Epithelial cell of umbilical artery (primary cell): ENCODE measurements around the gene ADAM12. TPM values are rescaled to one million over a fixed set of nuclear protein-coding genes. Genes with fewer than 3 reads are reported as not detected.

Experiments used
- total RNA-seq: library from RNA; depleted of rRNA; stranded (reverse); fragments of >200 nt; gene quantifications from 2 replicates; pipeline ENCODE4 v1.2.3, GENCODE V29; 2014

ADAM12 gene
- 0.91 and 0.97 TPM in 2 replicates for total RNA-seq

DNA sequence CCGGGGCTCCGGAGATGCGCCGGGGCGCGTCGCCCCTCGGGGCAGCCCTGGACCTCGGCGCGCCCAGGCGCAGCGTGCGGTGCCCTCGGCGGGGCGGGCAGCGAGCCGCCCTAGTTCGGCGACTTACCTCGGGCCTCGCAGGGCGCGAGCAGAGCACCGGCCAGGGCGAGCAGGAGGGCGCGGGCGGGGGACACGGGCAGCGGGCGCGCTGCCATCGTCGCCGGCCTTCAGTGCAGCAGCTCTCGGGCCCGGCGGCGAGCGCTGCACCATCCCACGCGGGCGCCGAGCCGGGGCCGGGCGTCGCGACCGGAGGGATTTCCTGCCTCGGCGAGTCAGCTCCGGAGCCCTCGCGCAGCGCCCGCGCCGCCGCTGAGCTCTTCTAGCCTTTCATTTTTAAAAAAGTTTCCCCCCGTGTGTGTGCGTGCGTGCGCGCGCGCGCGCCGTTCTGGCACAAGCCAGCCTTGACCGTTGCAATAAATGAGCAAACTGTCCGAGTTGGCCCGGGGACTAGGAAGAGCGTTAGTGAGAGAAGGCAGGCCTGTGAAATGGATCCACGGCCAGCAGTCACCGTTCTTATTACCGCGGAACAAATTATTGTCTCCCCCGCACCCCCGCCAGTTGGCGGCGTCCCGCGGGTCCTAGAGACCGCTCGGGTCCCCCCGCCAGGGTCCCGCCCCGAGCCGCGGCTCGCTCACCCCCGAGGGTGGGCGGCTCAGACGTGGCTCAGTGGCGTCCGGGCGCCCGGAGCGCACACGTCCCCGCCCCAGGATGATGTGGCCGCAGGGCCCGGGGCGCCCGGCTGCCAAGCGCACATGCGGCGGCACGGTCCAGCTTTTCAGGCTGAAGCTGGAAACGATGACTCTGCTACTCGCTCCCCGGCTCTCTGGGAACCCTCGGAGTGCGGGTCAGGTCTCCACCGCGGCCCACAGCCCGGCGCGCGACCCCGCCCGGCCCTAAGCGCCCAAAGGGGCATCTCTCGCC lies at the start of gene ADAM12:
ADAM12 (minus strand) TSS at position 547 of the 981 bp plus-strand sequence; CDS start at position 215, 332 bp downstream.

